Measurements from ENCODE around the gene CPNE4. TPM values are rescaled to one million over a fixed set of nuclear protein-coding genes. Genes with fewer than 3 reads are reported as not detected.
A peak's percentile ranks its signal among the peaks of the same experiment; 100 is the strongest.

Gene CPNE4
- total RNA-seq, 1 experiment from 2014 or later, result 1.9 TPM

DNA sequence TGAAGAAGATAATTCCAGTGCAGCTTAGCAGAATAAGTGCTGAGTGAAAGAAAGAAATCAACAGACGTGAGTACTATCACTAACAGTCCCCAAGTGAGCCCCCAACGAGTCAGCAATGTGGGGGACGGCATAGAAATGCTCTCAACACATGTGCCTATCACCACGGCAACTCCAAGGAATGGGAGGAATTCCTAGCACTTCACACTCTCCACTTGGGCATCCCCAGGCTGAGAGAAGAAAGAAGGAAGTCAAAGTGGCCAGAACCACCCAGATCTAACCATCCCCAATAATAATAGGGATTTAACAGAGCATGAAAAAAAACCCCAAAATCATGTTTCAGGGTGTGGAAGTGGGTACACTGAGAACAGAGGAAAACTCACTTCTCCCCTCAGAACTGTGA is 29.3 kb upstream of the CPNE4 start:
- Histone ChIP-seq H3K79me2 (ENCODE audit: insufficient read depth, low read length) (no peaks in the 10 kb centered on the region), H2BK120ac (ENCODE audit: low read depth, low read length, poor library complexity, severe bottlenecking) (no peak overlapping the region), H3K79me1 (ENCODE audit: insufficient read depth, low read depth, low read length, poor library complexity, severe bottlenecking) (no peaks in the 10 kb centered on the region), H3K9ac (ENCODE audit: extremely low read depth, insufficient read length, low read length) (no peak overlapping the region), H2BK5ac (ENCODE audit: insufficient read length, low read length) (no peak overlapping the region), H2AK5ac (ENCODE audit: insufficient read length, low read length) (no peak overlapping the region), H4K5ac (ENCODE audit: insufficient read length, low read depth, low read length) (no peak overlapping the region), H2AFZ (ENCODE audit: low read length) (no peak overlapping the region), H4K91ac (ENCODE audit: insufficient read length, low read depth, low read length) (no peak overlapping the region), H3T11ph (ENCODE audit: low read length) (no peak overlapping the region), H3K4me1 (ENCODE audit: insufficient read depth, low read length) (no peaks in the 10 kb centered on the region), H4K8ac (replicated peaks; ENCODE audit: insufficient read length, low read depth, low read length) (no peak overlapping the region), H3K14ac (ENCODE audit: insufficient read depth, low read length) (no peak overlapping the region), H3K4ac (ENCODE audit: low read depth, low read length) (no peak overlapping the region), H3K27me3 (ENCODE audit: insufficient read depth, low read length) (peaks cover 7% of the 10 kb centered on the region; the same call in 1 of the 2 replicates), H3K18ac (ENCODE audit: insufficient read length, low read depth, low read length) (no peak overlapping the region), H4K20me1 (ENCODE audit: control insufficient read depth, insufficient read depth, insufficient read length) (no peaks in the 10 kb centered on the region), H3K56ac (ENCODE audit: insufficient read length, low read depth, low read length) (no peak overlapping the region), H2BK20ac (ENCODE audit: low read depth, low read length, poor library complexity, severe bottlenecking) (no peak overlapping the region), H3K23me2 (ENCODE audit: insufficient read length, low read depth, low read length, poor library complexity, severe bottlenecking) (no peaks in the 10 kb centered on the region), H3K4me2 (ENCODE audit: insufficient read depth, insufficient read length, low read length) (no peak overlapping the region), H3K27ac (ENCODE audit: insufficient read length, low read depth, low read length) (no peak overlapping the region), H2BK12ac (ENCODE audit: insufficient read length, low read depth, low read length) (no peak overlapping the region), H2BK15ac (ENCODE audit: low read depth, low read length) (no peak overlapping the region), H3K23ac (ENCODE audit: insufficient read length, low read depth, low read length) (no peak overlapping the region), H3K9me3 (ENCODE audit: control insufficient read depth, low read depth, low read length) (no peaks in the 10 kb centered on the region)
- H3K27me3 Mint-ChIP-seq (ENCODE audit: low read depth), result peaks cover 39% of the 10 kb centered on the region
- no peak for TF ChIP-seq CTCF (conservative IDR thresholded peaks at IDR 0.05)
- no peaks in the 10 kb centered on the region for H3K36me3 Mint-ChIP-seq (ENCODE audit: insufficient read depth in 1 of 3, low read depth in 3 of 3)
- no peak overlapping the region for H3K4me3 Mint-ChIP-seq
- H3K9me3 Mint-ChIP-seq, result no peaks in the 10 kb centered on the region; a peak in 2 of 5 replicates
- no CpG with 5 or more reads among the region's 4 CpGs for WGBS (ENCODE audit: extremely low coverage, insufficient read length, low lambda C conversion rate)
- DNase-seq, result peak; percentile 46
- H3K27ac Mint-ChIP-seq, result no peak overlapping the region
- peaks cover 8 to 9% of the 10 kb centered on the region in 2 experiments for H3K4me1 Mint-ChIP-seq
